ENCODE data around the gene CD164L2.

Gene CD164L2

GRCh38 chr1:27381969-27382762, 967 bp downstream of the CD164L2 start:
- DNase-seq, result no peak

- DNase-seq, result no peak
Measured at GRCh38 chr1:27380766-27381733, 2.1 kb downstream of the CD164L2 start.

- DNase-seq, result no peak
Measured at GRCh38 chr1:27380224-27380623, 2.9 kb downstream of the CD164L2 start.

- no peak for DNase-seq
Measured at GRCh38 chr1:27379564-27380122, 3.5 kb downstream of the CD164L2 start.

GRCh38 chr1:27377760-27378495, 5.2 kb downstream of the CD164L2 start:
- DNase-seq, result no peak

GRCh38 chr1:27374362-27375086, 8.6 kb downstream of the CD164L2 start, which contains the start of gene FCN3:
TSS of gene FCN3 (minus strand) at chr1:27374824. CDS start at chr1:27374818, 6 bp downstream.
- DNase-seq, result no peak

GRCh38 chr1:27372808-27373690, 10.1 kb downstream of the CD164L2 start:
- DNase-seq, result no peak

- DNase-seq, result no peak
Measured at GRCh38 chr1:27372022-27372807, 10.9 kb downstream of the CD164L2 start.

GRCh38 chr1:27368869-27369582, 14.1 kb downstream of the CD164L2 start:
- DNase-seq, result no peak

- DNase-seq, result no peak
Measured at GRCh38 chr1:27367160-27367650, 15.9 kb downstream of the CD164L2 start.

- peak; percentile 89 for DNase-seq
Measured at GRCh38 chr1:27366411-27367159, 16.5 kb downstream of the CD164L2 start, which contains the start of gene MAP3K6. TSS of gene MAP3K6 (minus strand) at chr1:27366961. CDS start at chr1:27366597, 364 bp downstream.

- DNase-seq, result peak; percentile 89
Measured at GRCh38 chr1:27366113-27366410, 17.1 kb downstream of the CD164L2 start.

- DNase-seq, result peak; percentile 88
Measured at GRCh38 chr1:27365372-27366112, 17.6 kb downstream of the CD164L2 start.

- no peak for DNase-seq
Measured at GRCh38 chr1:27364696-27365371, 18.3 kb downstream of the CD164L2 start.

- no peak for DNase-seq
Measured at GRCh38 chr1:27363766-27364695, 19.1 kb downstream of the CD164L2 start.

GRCh38 chr1:27361553-27361952, 21.6 kb downstream of the CD164L2 start:
- DNase-seq, result no peak
